Measurements from ENCODE around the gene WDR82.

WDR82 gene

GRCh38 chr3:52246728-52247408 lies 31.6 kb downstream of the WDR82 start:
- Histone ChIP-seq H4K91ac (ENCODE audit: low read length) (no peak overlapping the region), H3K4ac (ENCODE audit: low read depth in 1 of 2, low read length in 2 of 2) (no peak overlapping the region), H3K79me1 (replicated peaks; ENCODE audit: low read length, poor library complexity, severe bottlenecking) (peaks cover 12% of the 10 kb centered on the region), H3K4me2 (ENCODE audit: low read length, poor library complexity, severe bottlenecking) (peak overlapping the region; percentile 11), H3K27ac (ENCODE audit: low read length, poor library complexity, severe bottlenecking) (no peak overlapping the region), H3K36me3 (ENCODE audit: control insufficient read depth in 1 of 2, insufficient read depth in 2 of 2, low read depth in 1 of 2, low read length in 2 of 2) (peaks cover 38 to 46% of the 10 kb centered on the region in 2 experiments), H2BK15ac (ENCODE audit: low read depth, poor library complexity, severe bottlenecking) (no peak overlapping the region), H3K23ac (ENCODE audit: low read length in 2 of 2) (no peak overlapping the region), H3K4me3 (ENCODE audit: insufficient read depth in 1 of 2, low read depth in 1 of 2, low read length in 2 of 2) (peak overlapping the region in 1 of 2 experiments; percentile 84), H2BK5ac (ENCODE audit: low read depth, low read length, poor library complexity, severe bottlenecking) (no peak overlapping the region), H4K8ac (ENCODE audit: low read length) (no peak overlapping the region), H3K4me1 (ENCODE audit: control insufficient read depth, insufficient read depth, low read depth, low read length) (peaks cover 32% of the 10 kb centered on the region), H3K9ac (ENCODE audit: low read length) (peak overlapping the region; percentile 88), H2BK120ac (ENCODE audit: low read depth, low read length) (no peak overlapping the region), H2AFZ (ENCODE audit: low read depth, low read length) (no peak overlapping the region), H2AK5ac (ENCODE audit: low read length, severe bottlenecking) (no peak overlapping the region), H3K14ac (ENCODE audit: low read length in 2 of 2) (no peak overlapping the region), H3K9me3 (ENCODE audit: control insufficient read depth, low read length) (no peaks in the 10 kb centered on the region), H3K18ac (ENCODE audit: low read depth in 1 of 2, low read length in 2 of 2) (no peak overlapping the region), H2BK12ac (ENCODE audit: low read length in 2 of 2) (peak overlapping the region in 1 of 2 experiments; percentile 34), H3K27me3 (ENCODE audit: control insufficient read depth in 1 of 2, insufficient read depth in 1 of 2, low read length in 2 of 2) (no peaks in the 10 kb centered on the region)
- no peak for DNase-seq
- 93% methylated on average over 14 of the region's 14 CpGs for WGBS

- no peak overlapping the region for H2BK15ac ChIP-seq (ENCODE audit: low read depth, poor library complexity, severe bottlenecking)
- H4K91ac ChIP-seq (ENCODE audit: low read length) = no peak overlapping the region
- H2BK5ac ChIP-seq (ENCODE audit: low read depth, low read length, poor library complexity, severe bottlenecking) = no peak overlapping the region
- 27% methylated on average over 8 of the region's 8 CpGs for WGBS
- H3K14ac ChIP-seq (ENCODE audit: low read length in 2 of 2) = no peak overlapping the region
- H3K27me3 ChIP-seq (ENCODE audit: control insufficient read depth in 1 of 2, insufficient read depth in 1 of 2, low read length in 2 of 2) = no peaks in the 10 kb centered on the region
- H3K9ac ChIP-seq (ENCODE audit: low read length) = peak overlapping the region; percentile 88
- H3K36me3 ChIP-seq (ENCODE audit: control insufficient read depth in 1 of 2, insufficient read depth in 2 of 2, low read depth in 1 of 2, low read length in 2 of 2) = peaks cover 32 to 43% of the 10 kb centered on the region in 2 experiments
- peak overlapping the region; percentile 81 to 98 for H3K18ac ChIP-seq (ENCODE audit: low read depth in 1 of 2, low read length in 2 of 2)
- peak overlapping the region; percentile 69 to 84 for H3K4me3 ChIP-seq (ENCODE audit: insufficient read depth in 1 of 2, low read depth in 1 of 2, low read length in 2 of 2)
- H2BK12ac ChIP-seq (ENCODE audit: low read length in 2 of 2) = peak overlapping the region in 1 of 2 experiments; percentile 7
- no peak overlapping the region for H3K23ac ChIP-seq (ENCODE audit: low read length in 2 of 2)
- no peak for DNase-seq
- peak overlapping the region; percentile 93 for H4K8ac ChIP-seq (ENCODE audit: low read length)
- peak overlapping the region in 1 of 2 experiments; percentile 0 for H3K4ac ChIP-seq (ENCODE audit: low read depth in 1 of 2, low read length in 2 of 2)
- H3K9me3 ChIP-seq (ENCODE audit: control insufficient read depth, low read length) = no peaks in the 10 kb centered on the region
- H3K79me1 ChIP-seq (replicated peaks; ENCODE audit: low read length, poor library complexity, severe bottlenecking) = peaks cover 12% of the 10 kb centered on the region
- H2BK120ac ChIP-seq (ENCODE audit: low read depth, low read length) = peak overlapping the region; percentile 90
- H3K27ac ChIP-seq (ENCODE audit: low read length, poor library complexity, severe bottlenecking) = no peak overlapping the region
- no peak overlapping the region for H2AK5ac ChIP-seq (ENCODE audit: low read length, severe bottlenecking)
- peak overlapping the region; percentile 72 for H3K4me2 ChIP-seq (ENCODE audit: low read length, poor library complexity, severe bottlenecking)
- peaks cover 32% of the 10 kb centered on the region for H3K4me1 ChIP-seq (ENCODE audit: control insufficient read depth, insufficient read depth, low read depth, low read length)
- no peak overlapping the region for H2AFZ ChIP-seq (ENCODE audit: low read depth, low read length)
Measured at GRCh38 chr3:52246264-52246620, 32.2 kb downstream of the WDR82 start.

- H3K23ac ChIP-seq (ENCODE audit: low read length in 2 of 2) = peak within 1 kb of the TSS in 1 of 2 experiments; percentile 90
- H3K36me3 ChIP-seq (ENCODE audit: control insufficient read depth in 1 of 2, insufficient read depth in 2 of 2, low read depth in 1 of 2, low read length in 2 of 2) = peaks cover 31 to 37% of the 10 kb centered on the region in 2 experiments
- peak; percentile 53 for DNase-seq
- peaks cover 32% of the 10 kb centered on the region for H3K4me1 ChIP-seq (ENCODE audit: control insufficient read depth, insufficient read depth, low read depth, low read length)
- peak within 1 kb of the TSS; percentile 90 for H2BK120ac ChIP-seq (ENCODE audit: low read depth, low read length)
- H2BK12ac ChIP-seq (ENCODE audit: low read length in 2 of 2) = peak within 1 kb of the TSS in 1 of 2 experiments; percentile 45
- peak within 1 kb of the TSS; percentile 67 to 76 for H3K4ac ChIP-seq (ENCODE audit: low read depth in 1 of 2, low read length in 2 of 2)
- no peak within 1 kb of the TSS for H2BK5ac ChIP-seq (ENCODE audit: low read depth, low read length, poor library complexity, severe bottlenecking)
- H2BK15ac ChIP-seq (ENCODE audit: low read depth, poor library complexity, severe bottlenecking) = peak within 1 kb of the TSS; percentile 85
- no peaks in the 10 kb centered on the region for H3K27me3 ChIP-seq (ENCODE audit: control insufficient read depth in 1 of 2, insufficient read depth in 1 of 2, low read length in 2 of 2)
- peak within 1 kb of the TSS; percentile 72 for H3K4me2 ChIP-seq (ENCODE audit: low read length, poor library complexity, severe bottlenecking)
- peak within 1 kb of the TSS; percentile 93 for H4K8ac ChIP-seq (ENCODE audit: low read length)
- no peaks in the 10 kb centered on the region for H3K9me3 ChIP-seq (ENCODE audit: control insufficient read depth, low read length)
- peak within 1 kb of the TSS in 1 of 2 experiments; percentile 78 for H3K14ac ChIP-seq (ENCODE audit: low read length in 2 of 2)
- H3K27ac ChIP-seq (ENCODE audit: low read length, poor library complexity, severe bottlenecking) = no peak within 1 kb of the TSS
- peak within 1 kb of the TSS; percentile 8 for H4K91ac ChIP-seq (ENCODE audit: low read length)
- peak within 1 kb of the TSS; percentile 69 to 84 for H3K4me3 ChIP-seq (ENCODE audit: insufficient read depth in 1 of 2, low read depth in 1 of 2, low read length in 2 of 2)
- peak within 1 kb of the TSS; percentile 69 for H2AFZ ChIP-seq (ENCODE audit: low read depth, low read length)
- peak within 1 kb of the TSS; percentile 28 for H2AK5ac ChIP-seq (ENCODE audit: low read length, severe bottlenecking)
- H3K9ac ChIP-seq (ENCODE audit: low read length) = peak within 1 kb of the TSS; percentile 88
- H3K79me1 ChIP-seq (replicated peaks; ENCODE audit: low read length, poor library complexity, severe bottlenecking) = peaks cover 12% of the 10 kb centered on the region
- 5% methylated on average over 72 of the region's 98 CpGs for WGBS
- peak within 1 kb of the TSS; percentile 82 to 98 for H3K18ac ChIP-seq (ENCODE audit: low read depth in 1 of 2, low read length in 2 of 2)
Measured at GRCh38 chr3:52245322-52246263, 32.9 kb downstream of the WDR82 start, which contains the start of gene PPM1M. TSS of gene PPM1M (plus strand) at chr3:52245759. CDS start at chr3:52245825, 66 bp downstream.

All from mesenchymal stem cell (in vitro differentiated cells and primary cell).